Keratinocyte (primary cell): ENCODE results near the gene CORO1C. TPM values are rescaled to one million over a fixed set of nuclear protein-coding genes. Genes with fewer than 3 reads are reported as not detected.

Experiments
- DNase-seq: peaks from one replicate; pipeline ENCODE4 v3.0.0-alpha.2; 2011; ENCODE audit warnings: low read depth, missing footprints, low spot score
- FAIRE-seq: peaks from 2 replicates; lab custom pipeline; 2011; peaks lifted over from hg19 to GRCh38; lab: Jason Lieb, UNC
- H2AFZ ChIP-seq: 2 replicates; pipeline ENCODE4 v1.6.0; 2012; ENCODE audit warnings: low read length, control low read depth, inconsistent platforms; ENCODE audit not compliant: control insufficient read depth
- H3K27ac ChIP-seq: 2 replicates; pipeline ENCODE4 v1.5.1; 2011; ENCODE audit warnings: low read length; ENCODE audit not compliant: control insufficient read depth, insufficient read depth
- H3K27me3 ChIP-seq: 3 replicates; pipeline ENCODE4 v1.6.0; 2011; ENCODE audit warnings: low read length; ENCODE audit not compliant: control insufficient read depth, insufficient read depth; ENCODE audit errors: extremely low read depth
- H3K36me3 ChIP-seq, 2 experiments: 2 replicates in 1 of 2; 3 replicates in 1 of 2; pipeline ENCODE4 v1.5.1; 2011; ENCODE audit warnings: low read length in 2 of 2, mild to moderate bottlenecking in 1 of 2; ENCODE audit not compliant: control insufficient read depth in 2 of 2, insufficient read depth in 2 of 2; ENCODE audit errors: extremely low read depth in 1 of 2
- H3K4me1 ChIP-seq: 3 replicates; pipeline ENCODE4 v1.5.1; 2011; ENCODE audit warnings: low read length; ENCODE audit not compliant: control insufficient read depth, insufficient read depth; ENCODE audit errors: extremely low read depth
- H3K4me2 ChIP-seq: 3 replicates; pipeline ENCODE4 v1.6.0; 2011; ENCODE audit warnings: low read depth, low read length; ENCODE audit not compliant: control insufficient read depth, insufficient read depth; ENCODE audit errors: extremely low read depth
- H3K4me3 ChIP-seq, 3 experiments: fragments of 200-600 bp in 1 of 3; sonication (generic) in 1 of 3; 2 replicates in 2 of 3; 3 replicates in 1 of 3; pipeline ENCODE4 v1.5.1; 2011 to 2016; ENCODE audit warnings: low read length in 3 of 3, mild to moderate bottlenecking in 3 of 3, control low read depth in 2 of 3, inconsistent platforms in 1 of 3, low read depth in 1 of 3, mixed read lengths in 1 of 3, mixed run types in 1 of 3, moderate library complexity in 1 of 3; ENCODE audit not compliant: control insufficient read depth in 2 of 3, insufficient read depth in 2 of 3; ENCODE audit errors: extremely low read depth in 1 of 3
- H3K79me2 ChIP-seq: 2 replicates; pipeline ENCODE4 v1.6.0; 2012; ENCODE audit warnings: low read length; ENCODE audit not compliant: control insufficient read depth, insufficient read depth
- H3K9ac ChIP-seq: 3 replicates; pipeline ENCODE4 v1.6.0; 2011; ENCODE audit warnings: low read length; ENCODE audit not compliant: control insufficient read depth, insufficient read depth; ENCODE audit errors: extremely low read depth
- H3K9me1 ChIP-seq: 3 replicates; pipeline ENCODE4 v1.6.0; 2011; ENCODE audit warnings: low read length; ENCODE audit not compliant: control insufficient read depth, insufficient read depth; ENCODE audit errors: extremely low read depth
- H3K9me3 ChIP-seq: 2 replicates; pipeline ENCODE4 v1.5.1; 2012; ENCODE audit warnings: low read depth, low read length; ENCODE audit not compliant: control insufficient read depth
- H4K20me1 ChIP-seq: 3 replicates; pipeline ENCODE4 v1.6.0; 2011; ENCODE audit warnings: low read length; ENCODE audit not compliant: control insufficient read depth, insufficient read depth; ENCODE audit errors: extremely low read depth
- EZH2 ChIP-seq: IDR thresholded peaks from one replicate; pipeline ENCODE4 v1.6.1; 2012; ENCODE audit warnings: inconsistent platforms, mild to moderate bottlenecking, low read length, moderate library complexity
- dilution Hi-C: fragments of 300-500 bp; cut with MboI; formaldehyde crosslinking; loops from one replicate; pipeline ENCODE4 v1.7.0; 2020; ENCODE audit warnings: low sequenced_read_pairs; ENCODE audit not compliant: extremely low pct_ligation_motif_present
- polyA plus RNA-seq, 5 experiments: library from polyadenylated mRNA; depleted of rRNA in 3 of 5; stranded (reverse) in 3 of 5; stranded (forward) in 1 of 5; unstranded in 1 of 5; fragments of >200 nt; gene quantifications; 1 replicate in 1 of 5; 2 replicates in 3 of 5; 3 replicates in 1 of 5; pipeline versions ENCODE4 v1.2.1 to v1.2.3, GENCODE V29; 2011 to 2012; ENCODE audit warnings: missing spikeins in 2 of 5, low read depth in 1 of 5, low replicate concordance in 1 of 5
- TF ChIP-seq, protein P1 (sequence below), 3 experiments: IDR thresholded peaks in 1 of 3; conservative IDR thresholded peaks in 1 of 3; optimal IDR thresholded peaks in 1 of 3; 2 replicates in 2 of 3; 3 replicates in 1 of 3; pipeline versions ENCODE3 to v1.5.1; 2011; ENCODE audit warnings: low read length in 3 of 3, mild to moderate bottlenecking in 3 of 3, moderate library complexity in 2 of 3, control low read depth in 1 of 3, inconsistent platforms in 1 of 3; ENCODE audit not compliant: insufficient read depth in 2 of 3; ENCODE audit errors: extremely low read depth in 1 of 3

The CORO1C gene
- polyA plus RNA-seq, 1 donor (not counting 4 experiments of a cell fraction or from before 2014, with no cell fraction given) = 283 TPM

DNA sequence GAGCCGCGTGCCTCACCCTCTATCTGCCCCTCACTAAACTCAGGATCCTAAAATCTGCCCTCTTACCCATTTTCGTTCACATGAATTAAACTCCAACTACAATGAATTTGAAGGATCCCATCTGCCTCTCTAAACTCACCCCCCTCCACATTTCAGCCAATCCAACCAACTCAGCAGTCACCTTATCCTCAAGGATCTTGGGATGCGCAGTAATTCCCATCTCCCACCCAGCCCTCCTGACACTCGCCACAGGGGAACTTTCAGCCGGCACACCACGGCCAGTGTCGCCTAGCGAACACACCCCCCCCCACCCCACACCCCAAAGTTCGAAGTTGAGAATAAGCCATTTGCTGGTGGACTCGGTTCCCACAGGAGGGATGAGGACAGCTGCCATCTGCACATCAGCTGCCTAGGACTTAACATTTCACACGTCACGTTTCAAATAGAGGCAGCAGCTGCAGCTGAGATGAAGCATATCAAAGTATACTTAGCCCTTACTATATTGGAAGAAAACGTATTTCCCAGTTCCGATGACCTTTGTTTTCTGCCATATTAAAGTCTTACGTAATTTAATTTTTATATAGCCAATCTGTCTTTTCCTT is 88.9 kb downstream of the CORO1C start:
- no peak overlapping the region for H3K4me2 ChIP-seq
- no peak overlapping the region for H3K9ac ChIP-seq
- H3K9me1 ChIP-seq = peaks cover 2% of the 10 kb centered on the region
- H3K79me2 ChIP-seq = no peaks in the 10 kb centered on the region
- peaks cover 15% of the 10 kb centered on the region for H3K4me1 ChIP-seq
- TF ChIP-seq, protein P1, sequence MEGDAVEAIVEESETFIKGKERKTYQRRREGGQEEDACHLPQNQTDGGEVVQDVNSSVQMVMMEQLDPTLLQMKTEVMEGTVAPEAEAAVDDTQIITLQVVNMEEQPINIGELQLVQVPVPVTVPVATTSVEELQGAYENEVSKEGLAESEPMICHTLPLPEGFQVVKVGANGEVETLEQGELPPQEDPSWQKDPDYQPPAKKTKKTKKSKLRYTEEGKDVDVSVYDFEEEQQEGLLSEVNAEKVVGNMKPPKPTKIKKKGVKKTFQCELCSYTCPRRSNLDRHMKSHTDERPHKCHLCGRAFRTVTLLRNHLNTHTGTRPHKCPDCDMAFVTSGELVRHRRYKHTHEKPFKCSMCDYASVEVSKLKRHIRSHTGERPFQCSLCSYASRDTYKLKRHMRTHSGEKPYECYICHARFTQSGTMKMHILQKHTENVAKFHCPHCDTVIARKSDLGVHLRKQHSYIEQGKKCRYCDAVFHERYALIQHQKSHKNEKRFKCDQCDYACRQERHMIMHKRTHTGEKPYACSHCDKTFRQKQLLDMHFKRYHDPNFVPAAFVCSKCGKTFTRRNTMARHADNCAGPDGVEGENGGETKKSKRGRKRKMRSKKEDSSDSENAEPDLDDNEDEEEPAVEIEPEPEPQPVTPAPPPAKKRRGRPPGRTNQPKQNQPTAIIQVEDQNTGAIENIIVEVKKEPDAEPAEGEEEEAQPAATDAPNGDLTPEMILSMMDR (optimal IDR thresholded peaks at IDR 0.05 in 1 of 3, IDR thresholded peaks at IDR 0.05 in 1 of 3, conservative IDR thresholded peaks at IDR 0.05 in 1 of 3; ENCODE audit: extremely low read depth in 1 of 3, insufficient read depth in 2 of 3, low read length in 3 of 3) = no peak
- TF ChIP-seq EZH2 = no peak
- peaks cover 4% of the 10 kb centered on the region for H4K20me1 ChIP-seq
- H3K27ac ChIP-seq = no peak overlapping the region
- no peak for DNase-seq
- no peak overlapping the region for H3K4me3 ChIP-seq
- no peaks in the 10 kb centered on the region for H3K9me3 ChIP-seq
- H3K27me3 ChIP-seq = no peaks in the 10 kb centered on the region
- FAIRE-seq = no peak
- H2AFZ ChIP-seq = no peak overlapping the region
- peaks cover 18 to 33% of the 10 kb centered on the region in 2 experiments for H3K36me3 ChIP-seq
- dilution Hi-C loops = no loop called here

DNA sequence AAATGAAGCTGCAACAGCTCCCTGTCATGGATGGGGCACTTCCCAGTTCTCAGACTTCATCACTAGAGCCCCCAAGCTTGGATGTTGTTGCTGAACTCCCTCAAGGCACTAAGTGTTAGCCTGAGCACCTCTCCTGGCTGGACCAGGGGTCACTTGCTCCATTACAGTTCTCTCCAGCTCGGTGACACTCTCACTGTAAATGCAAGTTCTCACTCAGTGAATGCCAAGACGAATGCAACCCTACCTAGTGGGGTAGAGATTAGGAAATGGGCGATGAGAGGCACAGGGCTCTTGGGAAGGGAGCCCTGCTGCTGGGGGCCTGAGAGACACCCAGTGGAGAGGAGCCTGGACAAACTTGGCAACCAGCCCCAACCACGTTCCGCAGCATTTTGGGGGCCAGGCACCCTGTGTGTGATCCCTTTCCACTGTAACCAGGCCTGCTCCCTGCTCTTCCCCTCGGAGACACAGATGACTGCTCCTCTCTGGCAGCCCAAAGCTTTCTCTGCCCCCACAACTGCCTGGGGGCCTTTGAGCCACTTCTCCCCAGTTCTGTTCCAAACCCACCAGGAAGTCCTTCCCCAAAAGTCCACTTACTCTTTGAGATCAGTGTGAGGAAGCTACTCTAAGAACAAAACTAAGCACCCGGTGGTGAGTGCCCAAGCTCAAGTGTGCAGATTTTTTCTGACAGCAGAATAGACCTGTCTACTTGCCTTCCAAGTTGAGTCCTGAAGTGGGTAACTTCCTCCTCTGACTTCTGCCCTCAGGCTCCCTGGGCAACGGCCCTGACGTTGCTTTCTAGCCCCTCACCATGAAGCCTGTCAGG is 89.7 kb downstream of the CORO1C start:
- Histone ChIP-seq H3K36me3 (peaks cover 14 to 31% of the 10 kb centered on the region in 2 experiments), H3K4me1 (peaks cover 15% of the 10 kb centered on the region), H3K9me1 (peaks cover 2% of the 10 kb centered on the region), H3K79me2 (no peaks in the 10 kb centered on the region), H3K27me3 (no peaks in the 10 kb centered on the region), H2AFZ (no peak overlapping the region), H4K20me1 (peaks cover 4% of the 10 kb centered on the region), H3K4me3 (no peak overlapping the region), H3K4me2 (no peak overlapping the region), H3K9me3 (no peaks in the 10 kb centered on the region), H3K27ac (no peak overlapping the region), H3K9ac (no peak overlapping the region)
- dilution Hi-C loops = no loop called here
- no peak for DNase-seq
- no peak for TF ChIP-seq EZH2
- TF ChIP-seq, protein P1 (optimal IDR thresholded peaks at IDR 0.05 in 1 of 3, IDR thresholded peaks at IDR 0.05 in 1 of 3, conservative IDR thresholded peaks at IDR 0.05 in 1 of 3; ENCODE audit: extremely low read depth in 1 of 3, insufficient read depth in 2 of 3, low read length in 3 of 3) = no peak
- FAIRE-seq = no peak
